Vagina (tissue), 2 donors: ENCODE results near the gene UST. TPM values are rescaled to one million over a fixed set of nuclear protein-coding genes. Genes with fewer than 3 reads are reported as not detected.

ENCODE experiments used
- DNase-seq, 2 donors: peaks; one replicate each; pipeline ENCODE4 v3.0.0-alpha.2; 2017; ENCODE audit errors: extremely low spot score in 2 of 2
- H3K27ac ChIP-seq: fragments of 200-600 bp; sonication (generic); one replicate; pipeline ENCODE4 v1.5.1; 2019
- H3K27me3 ChIP-seq: fragments of 200-600 bp; sonication (generic); one replicate; pipeline ENCODE4 v1.5.1; 2019
- H3K36me3 ChIP-seq, 2 donors: fragments of 200-600 bp; sonication (generic); one replicate each; pipeline ENCODE4 v1.5.1; 2017 to 2019
- H3K4me1 ChIP-seq: fragments of 200-600 bp; sonication (generic); one replicate; pipeline ENCODE4 v1.5.1; 2019
- H3K4me3 ChIP-seq, 2 donors: fragments of 200-600 bp; sonication (generic); 1 replicate in 1 of 2; 2 replicates in 1 of 2; pipeline ENCODE4 v1.5.1; 2016 to 2019
- H3K9me3 ChIP-seq: fragments of 200-600 bp; sonication (generic); one replicate; pipeline ENCODE4 v1.5.1; 2019
- CTCF ChIP-seq, 3 experiments: fragments of 450-650 bp in 2 of 3; fragments of 200-600 bp in 1 of 3; sonication (generic) in 1 of 3; IDR thresholded peaks; one replicate each; pipeline ENCODE4 v1.5.1; 2017 to 2019; ENCODE audit warnings: antibody characterized with exemption in 3 of 3, mild to moderate bottlenecking in 2 of 3, moderate library complexity in 2 of 3
- POLR2A ChIP-seq, 2 donors: fragments of 450-650 bp; IDR thresholded peaks; one replicate each; pipeline ENCODE4 v1.6.1; 2017; ENCODE audit warnings: antibody characterized with exemption in 2 of 2, mild to moderate bottlenecking in 2 of 2, moderate library complexity in 2 of 2
- POLR2AphosphoS5 ChIP-seq, 2 donors: sonication (generic); formaldehyde crosslinking; IDR thresholded peaks; one replicate each; pipeline ENCODE4 v1.9.0; 2017; ENCODE audit warnings: antibody characterized with exemption in 2 of 2, mild to moderate bottlenecking in 2 of 2, low read depth in 1 of 2; ENCODE audit not compliant: insufficient read depth in 1 of 2
- intact Hi-C: fragments of 100-400 bp; cut with DNase I; formaldehyde crosslinking; loops from one replicate; pipeline ENCODE4 v1.15.1; 2023
- total RNA-seq: library from RNA; depleted of rRNA; stranded (reverse); fragments of >200 nt; gene quantifications from one replicate; pipeline ENCODE4 v1.2.3, GENCODE V29; 2016

Gene UST
- total RNA-seq, 1 donor from 2014 or later = 14.2 TPM

GRCh38 chr6:149016716-149017115 is 269.9 kb downstream of the UST start:
- intact Hi-C loops = no loop called here
- no peaks in the 10 kb centered on the region for H3K36me3 ChIP-seq
- no peaks in the 10 kb centered on the region for H3K9me3 ChIP-seq
- H3K27ac ChIP-seq = no peak overlapping the region
- no peak overlapping the region for H3K4me3 ChIP-seq
- no peaks in the 10 kb centered on the region for H3K27me3 ChIP-seq
- TF ChIP-seq POLR2A (IDR thresholded peaks at IDR 0.05) = no peak
- TF ChIP-seq CTCF (IDR thresholded peaks at IDR 0.05) = no peak
- TF ChIP-seq POLR2AphosphoS5 (IDR thresholded peaks at IDR 0.05; ENCODE audit: insufficient read depth in 1 of 2, low read depth in 1 of 2) = no peak
- peaks cover 40% of the 10 kb centered on the region for H3K4me1 ChIP-seq
- no peak for DNase-seq

GRCh38 chr6:149020319-149020718 is 273.5 kb downstream of the UST start:
- peaks cover 10% of the 10 kb centered on the region for H3K4me1 ChIP-seq
- TF ChIP-seq POLR2AphosphoS5 (IDR thresholded peaks at IDR 0.05; ENCODE audit: insufficient read depth in 1 of 2, low read depth in 1 of 2) (no peak), POLR2A (IDR thresholded peaks at IDR 0.05) (no peak), CTCF (IDR thresholded peaks at IDR 0.05) (no peak)
- no peaks in the 10 kb centered on the region for H3K9me3 ChIP-seq
- H3K27ac ChIP-seq = no peak overlapping the region
- H3K4me3 ChIP-seq = no peak overlapping the region
- H3K27me3 ChIP-seq = no peaks in the 10 kb centered on the region
- DNase-seq = no peak
- no peaks in the 10 kb centered on the region for H3K36me3 ChIP-seq
- intact Hi-C loops = no loop called here

GRCh38 chr6:149024361-149024760 is 277.5 kb downstream of the UST start:
- no peaks in the 10 kb centered on the region for H3K9me3 ChIP-seq
- no peak overlapping the region for H3K4me3 ChIP-seq
- H3K27ac ChIP-seq = no peak overlapping the region
- intact Hi-C loops = no loop called here
- TF ChIP-seq POLR2A (IDR thresholded peaks at IDR 0.05) (no peak), CTCF (IDR thresholded peaks at IDR 0.05) (no peak), POLR2AphosphoS5 (IDR thresholded peaks at IDR 0.05; ENCODE audit: insufficient read depth in 1 of 2, low read depth in 1 of 2) (no peak)
- no peaks in the 10 kb centered on the region for H3K36me3 ChIP-seq
- H3K4me1 ChIP-seq = peaks cover 10% of the 10 kb centered on the region
- no peaks in the 10 kb centered on the region for H3K27me3 ChIP-seq
- no peak for DNase-seq

- no peaks in the 10 kb centered on the region for H3K27me3 ChIP-seq
- TF ChIP-seq POLR2AphosphoS5 (IDR thresholded peaks at IDR 0.05; ENCODE audit: insufficient read depth in 1 of 2, low read depth in 1 of 2) (no peak), CTCF (IDR thresholded peaks at IDR 0.05) (no peak), POLR2A (IDR thresholded peaks at IDR 0.05) (no peak)
These were observed 278.2 kb downstream of the UST start for GRCh38 chr6:149025061-149025460.

GRCh38 chr6:149026530-149026942 is 279.7 kb downstream of the UST start:
- Histone ChIP-seq H3K27ac (peak overlapping the region; percentile 47), H3K4me3 (no peak overlapping the region), H3K4me1 (peaks cover 8% of the 10 kb centered on the region), H3K27me3 (no peaks in the 10 kb centered on the region), H3K9me3 (no peaks in the 10 kb centered on the region), H3K36me3 (no peaks in the 10 kb centered on the region)
- DNase-seq = no peak
- TF ChIP-seq POLR2AphosphoS5 (IDR thresholded peaks at IDR 0.05; ENCODE audit: insufficient read depth in 1 of 2, low read depth in 1 of 2) (peak; percentile 33 to 61), POLR2A (IDR thresholded peaks at IDR 0.05) (no peak), CTCF (IDR thresholded peaks at IDR 0.05) (peak in 2 of 3 experiments; percentile 42 to 64)
- intact Hi-C loops = no loop called here

More at GRCh38 chr6:149025061-149025460, 278.2 kb downstream of the UST start:
- Histone ChIP-seq H3K4me3 (no peak overlapping the region), H3K36me3 (no peaks in the 10 kb centered on the region), H3K27ac (peak overlapping the region; percentile 47), H3K9me3 (no peaks in the 10 kb centered on the region), H3K4me1 (peaks cover 10% of the 10 kb centered on the region)
- DNase-seq = no peak
- intact Hi-C loops = no loop called here
